ENCODE results near the gene GOPC. TPM values are rescaled to one million over a fixed set of nuclear protein-coding genes. Genes with fewer than 3 reads are reported as not detected.

Gene GOPC
- total and polyA plus RNA-seq, 2 of the 8 experiments (the other 6 are each of a cell fraction or from before 2014, with no cell fraction given) = 5.3 to 19.4 TPM

DNA sequence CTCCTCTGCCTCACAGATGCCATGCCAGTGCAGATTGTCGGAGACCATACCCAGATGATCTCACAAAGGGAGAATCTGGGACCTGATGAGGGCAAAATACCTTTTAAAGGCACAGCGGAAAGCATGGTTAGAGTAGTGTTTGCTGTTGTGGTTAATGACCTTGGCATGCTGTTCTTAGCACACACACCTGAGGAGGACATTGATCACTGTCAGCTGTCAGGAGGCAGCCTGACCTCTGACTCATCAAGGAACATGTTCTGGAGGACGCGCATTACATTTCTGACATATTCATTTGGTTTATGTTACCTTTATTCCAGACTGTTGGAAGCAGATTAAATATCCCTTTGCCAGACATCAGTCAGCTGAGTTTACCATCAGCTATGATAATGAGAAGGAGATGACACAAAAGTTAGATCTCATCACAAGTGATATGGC is 57.1 kb downstream of the GOPC start:
- Histone ChIP-seq H2BK120ac (replicated peaks; ENCODE audit: low read depth, low read length) (no peak overlapping the region), H3K9me3 (ENCODE audit: insufficient read depth in 2 of 2, low read depth in 1 of 2, low read length in 1 of 2) (no peaks in the 10 kb centered on the region), H3K36me3 (ENCODE audit: control insufficient read depth in 2 of 4, insufficient read depth in 4 of 4, low read length in 3 of 4) (peaks cover 0 to 3% (median 0%) of the 10 kb centered on the region in 4 experiments; a peak in 1 of 8 replicates), H4K20me1 (replicated peaks in 1 of 2; ENCODE audit: control insufficient read depth in 1 of 2, insufficient read depth in 2 of 2, low read length in 2 of 2) (peaks cover 0 to 2% of the 10 kb centered on the region in 2 experiments), H3K27ac (ENCODE audit: low read depth, low read length) (no peak overlapping the region), H4K8ac (ENCODE audit: extremely low read depth, insufficient read depth, low read length) (no peak overlapping the region), H2BK15ac (ENCODE audit: low read length) (no peak overlapping the region), H3K27me3 (replicated peaks in 1 of 4; ENCODE audit: control insufficient read depth in 3 of 4, extremely low read depth in 1 of 4, insufficient read depth in 3 of 4, low read length in 3 of 4) (no peaks in the 10 kb centered on the region; a peak in 1 of 7 replicates), H2AFZ (ENCODE audit: low read length) (no peak overlapping the region), H2AK5ac (ENCODE audit: low read depth, low read length) (no peak overlapping the region), H3K4me3 (ENCODE audit: extremely low read depth in 1 of 4, insufficient read depth in 2 of 4, low read depth in 3 of 4, low read length in 4 of 4) (no peak overlapping the region), H3K79me2 (ENCODE audit: control insufficient read depth in 1 of 2, insufficient read depth in 2 of 2, low read length in 2 of 2) (no peaks in the 10 kb centered on the region), H3K23ac (ENCODE audit: insufficient read length) (no peak overlapping the region), H3K4me1 (replicated peaks in 1 of 4; ENCODE audit: control insufficient read depth in 3 of 4, insufficient read depth in 4 of 4, low read length in 3 of 4) (peaks cover 0 to 6% (median 3%) of the 10 kb centered on the region in 4 experiments; a peak in 5 of 7 replicates), H3K79me1 (ENCODE audit: low read depth, low read length) (no peaks in the 10 kb centered on the region), H4K5ac (ENCODE audit: insufficient read length, low read depth, low read length) (no peak overlapping the region), H3K14ac (ENCODE audit: insufficient read length) (no peak overlapping the region), H3K56ac (replicated peaks; ENCODE audit: insufficient read length, low read depth, low read length) (no peak overlapping the region), H2BK12ac (ENCODE audit: low read depth, low read length) (no peak overlapping the region), H3K4me2 (ENCODE audit: insufficient read depth in 1 of 2, low read depth in 2 of 2, low read length in 2 of 2) (no peak overlapping the region), H3K4ac (replicated peaks; ENCODE audit: insufficient read length, low read depth, low read length) (no peak overlapping the region), H3K23me2 (ENCODE audit: low read depth, low read length) (no peaks in the 10 kb centered on the region), H2BK5ac (ENCODE audit: low read depth, low read length) (no peak overlapping the region), H2BK20ac (ENCODE audit: low read length) (no peak overlapping the region), H3K18ac (ENCODE audit: extremely low read depth, low read length) (no peak overlapping the region), H4K91ac (replicated peaks; ENCODE audit: insufficient read length, low read length) (no peak overlapping the region), H3K9ac (replicated peaks in 1 of 4; ENCODE audit: extremely low read depth in 1 of 4, low read depth in 3 of 4, low read length in 3 of 4) (no peak overlapping the region)
- FAIRE-seq (no peak), DNase-seq (ENCODE audit: low read depth in 1 of 2, low spot score in 2 of 2) (no peak)
- POLR2A ChIA-PET (ENCODE audit: partially characterized antibody) = interaction anchor here (0.8 kb wide), 1 partner anchor 62 kb away, joined by 3 read pairs; no protein-coding TSS in a partner anchor
- 92% methylated on average over 4 of the region's 4 CpGs; no CpG with 5 or more reads in 1 of the 2 experiments for WGBS, 2 experiments (ENCODE audit: extremely low coverage in 1 of 2, insufficient coverage in 1 of 2, insufficient read length in 1 of 2, insufficient replicate concordance in 2 of 2, low coverage in 1 of 2, low lambda C conversion rate in 2 of 2, missing lambda C conversion rate in 1 of 2)
- CTCF ChIA-PET (ENCODE audit: partially characterized antibody) = interaction anchor here (0.9 to 2.7 kb wide), 4 partner anchors 11 to 96 kb away, joined by 3 to 8 read pairs (median 4); no protein-coding TSS in a partner anchor
- TF ChIP-seq POLR2AphosphoS5 (IDR thresholded peaks at IDR 0.05; ENCODE audit: low read depth, low read length) (no peak), GABPA (IDR thresholded peaks at IDR 0.05; ENCODE audit: borderline replicate concordance, insufficient read depth, low read length) (no peak), CHD1 (IDR thresholded peaks at IDR 0.05; ENCODE audit: low read depth, low read length) (no peak), PHF8 (conservative IDR thresholded peaks at IDR 0.05; ENCODE audit: low read depth, low read length) (no peak), YY1 (IDR thresholded peaks at IDR 0.05; ENCODE audit: low read depth, low read length) (no peak), RNF2 (IDR thresholded peaks at IDR 0.05; ENCODE audit: borderline replicate concordance, low read depth, low read length, missing control alignments, poor library complexity, severe bottlenecking) (no peak), SAP30 (IDR thresholded peaks at IDR 0.05; ENCODE audit: insufficient read depth, insufficient replicate concordance, low read length) (no peak), NANOG (IDR thresholded peaks at IDR 0.05; ENCODE audit: insufficient read depth, low read depth, low read length, poor library complexity, severe bottlenecking) (no peak), EGR1 (IDR thresholded peaks at IDR 0.05; ENCODE audit: borderline replicate concordance, low read depth, low read length) (no peak), EZH2 (IDR thresholded peaks at IDR 0.05; ENCODE audit: low read depth, low read length, severe bottlenecking) (no peak), SP2 (IDR thresholded peaks at IDR 0.05; ENCODE audit: low read length) (no peak), NRF1 (IDR thresholded peaks at IDR 0.05; ENCODE audit: low read depth, low read length) (no peak), RBBP5 (IDR thresholded peaks at IDR 0.05; ENCODE audit: borderline replicate concordance, low read depth, low read length) (no peak)
